ENCODE measurements around the gene AGRN. TPM values are rescaled to one million over a fixed set of nuclear protein-coding genes. Genes with fewer than 3 reads are reported as not detected.

The AGRN gene
- total RNA-seq, 1 donor from 2014 or later, result 203 TPM

- no peak overlapping the region for H3K27ac Mint-ChIP-seq (ENCODE audit: unreplicated experiment)
- H3K4me1 Mint-ChIP-seq, result peaks cover 13% of the 10 kb centered on the region
- H3K36me3 Mint-ChIP-seq (ENCODE audit: low read depth), result no peaks in the 10 kb centered on the region
- TF ChIP-seq, protein P1, sequence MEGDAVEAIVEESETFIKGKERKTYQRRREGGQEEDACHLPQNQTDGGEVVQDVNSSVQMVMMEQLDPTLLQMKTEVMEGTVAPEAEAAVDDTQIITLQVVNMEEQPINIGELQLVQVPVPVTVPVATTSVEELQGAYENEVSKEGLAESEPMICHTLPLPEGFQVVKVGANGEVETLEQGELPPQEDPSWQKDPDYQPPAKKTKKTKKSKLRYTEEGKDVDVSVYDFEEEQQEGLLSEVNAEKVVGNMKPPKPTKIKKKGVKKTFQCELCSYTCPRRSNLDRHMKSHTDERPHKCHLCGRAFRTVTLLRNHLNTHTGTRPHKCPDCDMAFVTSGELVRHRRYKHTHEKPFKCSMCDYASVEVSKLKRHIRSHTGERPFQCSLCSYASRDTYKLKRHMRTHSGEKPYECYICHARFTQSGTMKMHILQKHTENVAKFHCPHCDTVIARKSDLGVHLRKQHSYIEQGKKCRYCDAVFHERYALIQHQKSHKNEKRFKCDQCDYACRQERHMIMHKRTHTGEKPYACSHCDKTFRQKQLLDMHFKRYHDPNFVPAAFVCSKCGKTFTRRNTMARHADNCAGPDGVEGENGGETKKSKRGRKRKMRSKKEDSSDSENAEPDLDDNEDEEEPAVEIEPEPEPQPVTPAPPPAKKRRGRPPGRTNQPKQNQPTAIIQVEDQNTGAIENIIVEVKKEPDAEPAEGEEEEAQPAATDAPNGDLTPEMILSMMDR (conservative IDR thresholded peaks at IDR 0.05), result no peak
- H3K9me3 Mint-ChIP-seq, result no peaks in the 10 kb centered on the region
- peak overlapping the region; percentile 86 for H3K4me3 Mint-ChIP-seq
- no peaks in the 10 kb centered on the region for H3K27me3 Mint-ChIP-seq (ENCODE audit: low read depth)
- DNase-seq (ENCODE audit: low read depth, low spot score), result no peak
Measured at GRCh38 chr1:1023700-1024099, 3.8 kb downstream of the AGRN start.

- no peaks in the 10 kb centered on the region for H3K9me3 Mint-ChIP-seq
- no peaks in the 10 kb centered on the region for H3K27me3 Mint-ChIP-seq (ENCODE audit: low read depth)
- H3K4me1 Mint-ChIP-seq, result peaks cover 13% of the 10 kb centered on the region
- TF ChIP-seq, protein P1 (conservative IDR thresholded peaks at IDR 0.05), result no peak
- no peak overlapping the region for H3K27ac Mint-ChIP-seq (ENCODE audit: unreplicated experiment)
- DNase-seq (ENCODE audit: low read depth, low spot score), result no peak
- peak overlapping the region; percentile 38 for H3K4me3 Mint-ChIP-seq
- H3K36me3 Mint-ChIP-seq (ENCODE audit: low read depth), result no peaks in the 10 kb centered on the region
Measured at GRCh38 chr1:1024149-1024770, 4.3 kb downstream of the AGRN start.

DNA sequence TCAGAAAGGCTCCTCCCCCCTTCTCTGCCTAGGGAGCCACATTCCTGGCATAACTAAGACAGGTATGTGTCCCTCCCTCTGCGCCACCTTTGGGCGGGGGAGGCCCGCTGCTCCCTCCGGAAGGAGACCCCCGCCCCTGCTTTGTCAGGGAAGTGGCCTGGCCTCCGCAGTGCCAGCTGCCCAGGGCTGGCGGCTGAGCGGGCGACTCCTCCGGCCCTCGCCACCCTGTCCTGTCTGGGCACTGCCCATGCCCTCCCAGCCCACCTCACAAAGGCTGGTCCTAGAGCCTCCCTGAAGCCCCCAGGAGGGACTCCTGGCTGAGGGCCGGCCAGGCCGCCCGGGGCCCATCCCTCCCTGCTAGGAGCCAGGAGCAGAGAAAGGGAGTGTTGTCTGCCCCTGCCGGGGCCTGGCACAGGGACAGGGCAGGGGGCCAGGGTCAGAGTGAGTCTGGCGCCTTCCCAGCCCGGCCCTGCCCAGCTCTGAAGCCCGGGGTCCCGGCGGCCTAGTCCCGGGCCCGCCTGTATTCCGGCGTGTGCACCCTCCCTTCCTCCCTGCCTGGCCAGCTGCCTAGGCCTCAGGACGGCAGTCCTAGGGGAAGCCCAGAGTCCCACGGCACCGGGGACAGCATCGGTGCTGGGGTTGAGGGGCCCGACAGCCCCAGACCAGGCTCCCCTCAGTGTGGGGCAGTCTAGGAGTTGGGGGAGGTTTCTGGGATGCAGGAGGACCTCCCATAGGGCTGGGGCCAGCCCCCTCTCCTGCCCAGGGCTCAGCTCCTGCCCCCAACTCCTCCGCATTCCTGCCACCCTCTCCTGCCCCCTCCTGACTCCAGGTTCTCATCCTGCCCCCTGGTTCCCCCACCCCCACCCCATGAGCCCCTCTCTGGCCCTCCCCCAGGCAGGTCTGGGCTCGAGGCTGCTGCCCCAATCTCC lies 5.1 kb downstream of the AGRN start:
- no peak overlapping the region for H3K27ac Mint-ChIP-seq (ENCODE audit: unreplicated experiment)
- peaks cover 13% of the 10 kb centered on the region for H3K4me1 Mint-ChIP-seq
- no peak overlapping the region for H3K4me3 Mint-ChIP-seq
- H3K9me3 Mint-ChIP-seq, result no peaks in the 10 kb centered on the region
- no peaks in the 10 kb centered on the region for H3K27me3 Mint-ChIP-seq (ENCODE audit: low read depth)
- no peak for DNase-seq (ENCODE audit: low read depth, low spot score)
- H3K36me3 Mint-ChIP-seq (ENCODE audit: low read depth), result no peaks in the 10 kb centered on the region
- TF ChIP-seq, protein P1 (conservative IDR thresholded peaks at IDR 0.05), result no peak

GRCh38 chr1:1025730-1026129 lies 5.8 kb downstream of the AGRN start:
- peak overlapping the region; percentile 64 for H3K4me3 Mint-ChIP-seq
- TF ChIP-seq, protein P1 (conservative IDR thresholded peaks at IDR 0.05), result no peak
- H3K9me3 Mint-ChIP-seq, result no peaks in the 10 kb centered on the region
- no peaks in the 10 kb centered on the region for H3K27me3 Mint-ChIP-seq (ENCODE audit: low read depth)
- H3K4me1 Mint-ChIP-seq, result peaks cover 13% of the 10 kb centered on the region
- DNase-seq (ENCODE audit: low read depth, low spot score), result no peak
- no peaks in the 10 kb centered on the region for H3K36me3 Mint-ChIP-seq (ENCODE audit: low read depth)
- no peak overlapping the region for H3K27ac Mint-ChIP-seq (ENCODE audit: unreplicated experiment)

- no peak for DNase-seq (ENCODE audit: low read depth, low spot score)
- H3K27me3 Mint-ChIP-seq (ENCODE audit: low read depth), result no peaks in the 10 kb centered on the region
- no peak overlapping the region for H3K4me3 Mint-ChIP-seq
- H3K4me1 Mint-ChIP-seq, result peaks cover 15% of the 10 kb centered on the region
- TF ChIP-seq, protein P1 (conservative IDR thresholded peaks at IDR 0.05), result no peak
- no peaks in the 10 kb centered on the region for H3K36me3 Mint-ChIP-seq (ENCODE audit: low read depth)
- no peak overlapping the region for H3K27ac Mint-ChIP-seq (ENCODE audit: unreplicated experiment)
- H3K9me3 Mint-ChIP-seq, result no peaks in the 10 kb centered on the region
Measured at GRCh38 chr1:1026599-1027413, 6.9 kb downstream of the AGRN start.

Data from neural crest cell (in vitro differentiated cells).